ENCODE measurements around the gene RTN3.

RTN3 gene

GRCh38 chr11:63745304-63746170 lies 64.2 kb downstream of the RTN3 start:
- no peak for DNase-seq

GRCh38 chr11:63747011-63747410 lies 65.7 kb downstream of the RTN3 start:
- no peak for DNase-seq

GRCh38 chr11:63749624-63750023 lies 68.3 kb downstream of the RTN3 start:
- DNase-seq = no peak

GRCh38 chr11:63756919-63757761 lies 75.8 kb downstream of the RTN3 start:
- DNase-seq = no peak

GRCh38 chr11:63760487-63761079 lies 79.3 kb downstream of the RTN3 start:
- DNase-seq = no peak

- no peak for DNase-seq
Observed at GRCh38 chr11:63761188-63761587, 79.9 kb downstream of the RTN3 start.

GRCh38 chr11:63761931-63762653 lies 80.8 kb downstream of the RTN3 start:
- DNase-seq = no peak

GRCh38 chr11:63762654-63763495 lies 81.6 kb downstream of the RTN3 start:
- DNase-seq = no peak

- DNase-seq = no peak
Observed at GRCh38 chr11:63763496-63764339, 82.4 kb downstream of the RTN3 start.

- DNase-seq = no peak
Observed at GRCh38 chr11:63764340-63764678, 83.0 kb downstream of the RTN3 start.

GRCh38 chr11:63764679-63765647 lies 83.7 kb downstream of the RTN3 start:
- no peak for DNase-seq

- no peak for DNase-seq
Observed at GRCh38 chr11:63765688-63766241, 84.5 kb downstream of the RTN3 start.

- no peak for DNase-seq
Observed at GRCh38 chr11:63766531-63767235, 85.4 kb downstream of the RTN3 start.

GRCh38 chr11:63767267-63767564 lies 85.9 kb downstream of the RTN3 start:
- no peak for DNase-seq

GRCh38 chr11:63767565-63768236 lies 86.4 kb downstream of the RTN3 start:
- DNase-seq = peak; percentile 14

GRCh38 chr11:63768237-63769041 lies 87.1 kb downstream of the RTN3 start, which contains the start of gene ZFTA:
Gene ZFTA (minus strand): TSS chr11:63768775. CDS start chr11:63768622, 153 bp downstream.
- no peak for DNase-seq

- no peak for DNase-seq
Observed at GRCh38 chr11:63769042-63769713, 87.9 kb downstream of the RTN3 start.

Measured in NCI-H1694 (cell line).